CD4-positive, alpha-beta T cell treated with Interleukin-17A for 4 hours (primary cell): Measurements from ENCODE around the gene GGPS1.
"Not testable (repeated sequence)": the region's sequence is repeated elsewhere in the genome, so short reads cannot be mapped to it uniquely, and the experiment has no call there.

Experiments
- DNase-seq: peaks from one replicate; pipeline ENCODE4 v3.0.0-alpha.2; 2020; ENCODE audit warnings: mixed read lengths

The GGPS1 gene

DNA sequence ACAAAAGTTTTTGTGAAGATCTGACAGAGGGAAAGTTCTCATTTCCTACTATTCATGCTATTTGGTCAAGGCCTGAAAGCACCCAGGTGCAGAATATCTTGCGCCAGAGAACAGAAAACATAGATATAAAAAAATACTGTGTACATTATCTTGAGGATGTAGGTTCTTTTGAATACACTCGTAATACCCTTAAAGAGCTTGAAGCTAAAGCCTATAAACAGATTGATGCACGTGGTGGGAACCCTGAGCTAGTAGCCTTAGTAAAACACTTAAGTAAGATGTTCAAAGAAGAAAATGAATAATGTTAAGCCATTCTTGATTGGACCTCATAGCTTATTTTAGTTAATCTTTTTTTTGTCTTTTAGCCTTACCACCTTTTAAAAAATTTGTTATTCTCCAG, 14.1 kb downstream of the GGPS1 start:
- DNase-seq, result no peak

DNA sequence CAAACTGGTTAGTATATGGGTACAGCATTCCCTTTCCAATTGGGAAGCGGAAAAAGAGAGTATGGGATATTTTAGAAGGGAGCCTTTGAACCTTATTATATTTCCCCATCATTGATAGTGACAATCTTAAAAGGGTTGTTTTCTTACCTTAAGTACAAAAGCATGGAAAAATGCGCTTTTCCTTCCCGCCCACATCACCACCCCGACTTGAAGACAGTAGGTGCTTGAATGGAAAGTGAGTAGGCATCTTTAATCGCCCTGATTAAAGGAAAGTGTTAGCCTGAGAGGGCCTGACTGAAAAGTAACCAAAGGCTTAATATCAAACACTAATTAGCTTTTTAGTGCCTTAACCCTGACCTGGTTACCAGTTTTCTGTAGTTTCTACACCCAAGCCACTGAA, 15.4 kb downstream of the GGPS1 start:
- DNase-seq, result no peak

GRCh38 chr1:235351441-235351840, 23.1 kb downstream of the GGPS1 start:
- no peak for DNase-seq

DNA sequence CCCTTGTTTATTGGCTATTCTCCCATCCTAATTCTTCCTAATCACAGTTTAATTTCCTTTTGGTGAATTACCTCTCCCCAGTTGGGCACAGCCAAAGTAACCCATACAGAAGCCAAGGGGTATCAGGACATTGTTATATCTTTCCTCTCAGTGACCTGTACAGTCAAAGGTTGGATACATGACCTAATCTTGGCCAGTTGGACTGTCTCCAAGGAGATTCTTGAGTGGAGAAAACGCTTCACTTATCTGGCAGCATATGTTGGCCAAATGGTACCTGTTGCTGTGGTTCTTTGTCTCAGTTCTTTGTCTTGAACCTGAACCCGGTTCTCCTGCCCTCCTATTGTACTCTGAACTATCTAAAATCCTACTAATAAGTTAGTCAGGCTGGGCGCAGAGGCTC, 23.5 kb downstream of the GGPS1 start:
- no peak for DNase-seq

DNA sequence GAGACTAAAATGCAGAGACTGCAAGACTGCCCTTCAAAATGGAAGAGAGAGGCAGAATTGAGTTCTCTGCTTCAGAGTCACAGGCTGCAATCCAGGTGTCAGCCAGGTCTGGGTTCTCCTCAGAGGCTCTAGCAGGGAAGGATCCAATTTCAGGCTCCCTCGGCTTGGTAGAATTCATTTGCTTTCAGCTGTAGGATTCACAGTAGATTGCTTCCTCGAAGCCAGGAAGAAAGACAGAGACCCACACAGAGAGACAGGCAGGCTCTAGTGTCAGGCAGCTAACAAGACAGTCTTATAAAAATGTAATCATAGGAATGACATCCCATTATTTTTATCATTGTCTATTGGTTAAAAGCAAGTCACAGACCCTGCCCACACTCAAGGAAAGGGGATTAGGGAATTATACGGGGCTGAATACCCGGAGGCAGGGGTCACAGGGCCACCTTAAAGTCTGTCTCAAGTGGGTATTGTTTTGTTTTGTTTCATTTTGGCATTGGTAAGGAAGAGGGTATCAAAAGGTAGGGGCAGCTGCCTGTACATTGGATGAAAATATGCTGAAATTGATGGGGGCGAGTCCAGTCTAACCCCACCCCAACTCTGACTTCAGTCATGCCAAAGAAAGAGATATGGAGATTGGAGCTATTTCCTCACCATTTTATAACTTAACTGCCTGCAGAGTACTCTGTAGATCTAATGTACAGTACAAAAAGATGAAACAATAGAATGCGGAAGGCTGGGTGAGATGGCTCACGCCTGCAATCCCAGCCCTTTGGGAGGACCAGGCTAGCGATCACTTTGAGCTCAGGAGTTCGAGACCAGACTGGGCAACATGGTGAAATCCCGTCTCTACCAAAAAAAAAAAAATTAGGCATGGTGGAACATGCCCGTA, 29.4 kb downstream of the GGPS1 start:
- no peak for DNase-seq

DNA sequence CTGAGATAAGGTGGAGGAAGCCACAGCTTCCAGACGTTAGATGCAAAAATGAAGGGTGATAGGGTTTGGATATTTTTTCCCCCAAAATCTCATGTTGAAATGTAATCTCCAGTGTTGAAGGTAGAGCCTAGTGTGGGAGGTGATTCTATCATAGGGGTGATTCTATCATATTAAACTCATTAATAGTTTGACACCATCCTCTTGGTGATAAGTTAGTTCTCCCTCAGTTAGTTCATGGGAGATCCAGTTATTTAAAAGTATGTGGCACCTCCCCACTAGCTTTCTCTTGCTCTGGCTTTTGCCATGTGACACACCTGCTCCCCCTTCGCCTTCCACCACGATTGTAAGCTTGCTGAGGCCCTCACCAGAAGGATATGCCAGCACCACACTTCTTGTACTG, 30.5 kb downstream of the GGPS1 start:
- no peak for DNase-seq

DNA sequence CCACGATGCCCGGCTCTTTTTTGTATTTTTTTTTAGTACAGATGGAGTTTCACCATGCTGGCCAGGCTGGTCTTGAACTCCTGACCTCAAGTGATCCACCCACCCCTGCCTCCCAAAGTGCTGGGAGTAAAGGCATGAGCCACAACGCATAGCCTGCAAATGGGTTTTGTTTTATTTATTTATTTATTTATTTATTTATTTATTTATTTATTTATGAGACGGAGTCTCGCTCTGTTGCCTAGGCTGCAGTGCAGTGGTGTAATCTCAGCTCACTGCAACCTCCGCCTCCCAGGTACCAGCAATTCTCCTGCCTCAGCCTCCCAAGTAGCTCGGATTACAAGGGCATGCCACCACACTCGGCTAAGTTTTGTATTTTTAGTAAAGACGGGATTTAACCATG, 35.8 kb downstream of the GGPS1 start:
- DNase-seq, result not testable (repeated sequence)

- DNase-seq, result no peak
These were observed 37.9 kb downstream of the GGPS1 start for GRCh38 chr1:235366286-235366685.

DNA sequence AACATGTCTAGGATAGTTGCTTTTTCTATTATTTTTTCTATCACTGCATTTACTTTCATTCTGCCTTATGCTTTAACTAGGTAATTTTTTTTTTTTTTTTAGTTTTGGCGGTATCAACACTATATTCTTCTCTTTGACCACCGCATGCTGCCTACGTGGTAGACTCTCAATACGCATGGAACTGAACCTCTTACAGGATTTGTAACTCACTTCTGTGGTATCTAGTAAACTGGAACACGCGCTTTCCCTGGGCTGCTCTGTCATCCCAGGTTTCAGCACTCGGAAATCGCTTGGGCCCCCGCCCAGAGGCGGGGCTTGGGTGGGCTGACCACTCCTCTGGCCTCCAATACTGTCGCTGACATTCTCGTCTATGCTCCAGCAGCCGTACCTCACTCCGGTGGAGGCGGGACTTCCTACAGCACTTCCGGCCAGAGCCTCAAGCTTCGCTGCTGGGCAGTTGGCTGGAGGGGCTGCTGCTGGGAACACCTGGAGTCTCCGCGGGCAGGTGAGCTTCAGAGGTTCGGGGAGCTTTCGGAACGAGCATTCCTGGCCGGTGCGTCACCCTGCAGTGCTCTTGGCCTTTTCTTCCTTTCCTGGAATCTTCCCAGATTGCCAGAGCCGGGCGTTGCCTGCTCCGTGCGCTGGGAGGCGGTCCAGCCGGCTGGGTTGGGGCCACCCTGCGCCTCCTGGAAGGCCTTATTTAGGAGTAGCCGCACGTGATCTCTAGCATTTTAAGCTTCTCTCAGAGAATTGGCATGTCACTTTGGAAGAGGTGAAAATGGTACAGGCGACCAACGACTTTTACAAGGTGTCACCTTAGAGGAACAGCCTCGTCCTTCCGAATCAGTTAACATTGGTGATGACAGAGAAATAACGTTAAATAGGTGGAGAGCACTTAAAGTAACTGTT, 38.9 kb downstream of the GGPS1 start, which contains the start of gene TBCE:
Gene TBCE (plus strand): TSS at position 428 of the 909 bp plus-strand sequence. CDS start 12,623 bp downstream, outside the sequence.
- DNase-seq, result peak; percentile 91

DNA sequence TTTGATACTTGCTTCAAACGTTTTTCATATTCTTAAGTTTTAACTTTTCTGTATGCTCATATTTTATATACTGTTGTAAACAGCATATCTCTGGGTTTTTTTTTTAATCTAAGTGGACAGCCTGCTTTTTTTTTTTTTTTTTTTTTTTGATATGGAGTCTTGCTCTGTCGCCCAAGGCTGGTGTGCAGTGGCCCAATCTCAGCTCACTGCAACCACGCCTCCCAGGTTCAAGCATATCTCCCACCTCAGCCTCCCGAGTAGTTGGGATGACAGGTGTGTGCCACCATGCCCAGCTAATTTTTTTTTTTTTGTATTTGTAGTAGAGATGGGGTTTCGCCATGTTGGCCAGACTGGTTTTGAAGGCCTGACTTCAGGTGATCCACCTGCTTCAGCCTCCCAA, 40.1 kb downstream of the GGPS1 start:
- no peak for DNase-seq

DNA sequence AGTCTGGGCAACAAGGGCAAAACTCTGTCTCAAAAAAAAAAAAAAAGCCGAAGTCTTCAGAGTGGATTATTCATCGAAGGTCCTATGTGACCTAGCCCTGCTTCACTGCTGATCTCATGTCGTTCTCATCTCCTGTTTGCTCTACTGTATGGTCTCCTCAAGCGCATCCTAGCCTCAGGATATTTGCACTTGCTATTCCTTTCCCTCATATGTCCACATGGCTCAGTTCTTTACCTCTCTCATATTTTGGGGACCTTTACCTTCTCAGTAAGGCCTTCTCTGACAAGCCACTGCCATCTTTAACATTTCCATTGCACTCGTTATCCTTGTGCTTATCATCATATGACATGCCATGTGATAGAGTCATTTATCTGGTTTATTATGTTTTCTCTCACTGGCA, 41.4 kb downstream of the GGPS1 start:
- DNase-seq, result no peak

- no peak for DNase-seq
These were observed 47.7 kb downstream of the GGPS1 start for GRCh38 chr1:235375919-235376605.

GRCh38 chr1:235378134-235378735, 49.9 kb downstream of the GGPS1 start:
- not testable (repeated sequence) for DNase-seq

GRCh38 chr1:235381955-235382739, 53.8 kb downstream of the GGPS1 start:
- not testable (repeated sequence) for DNase-seq

GRCh38 chr1:235385633-235386032, 57.3 kb downstream of the GGPS1 start:
- not testable (repeated sequence) for DNase-seq

DNA sequence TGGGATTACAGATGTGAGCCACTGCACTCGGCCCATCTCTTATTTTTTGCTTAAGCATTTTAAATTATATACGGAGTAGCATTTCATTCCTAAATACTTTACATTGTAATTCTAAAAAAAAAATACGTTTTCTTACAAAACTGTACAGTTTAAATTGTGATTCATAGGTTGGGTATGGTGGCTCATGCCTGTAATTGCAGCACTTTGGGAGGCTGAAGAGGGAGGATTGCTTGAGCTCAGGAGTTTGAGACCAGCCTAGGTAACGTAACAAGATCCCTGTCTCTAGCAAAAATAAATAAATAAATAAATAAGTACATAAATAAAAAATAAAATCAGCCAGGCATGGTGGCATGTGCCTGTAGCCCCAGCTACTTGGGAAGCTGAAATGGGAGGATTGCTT, 63.5 kb downstream of the GGPS1 start:
- DNase-seq, result no peak
